GM21526 (cell line): ENCODE measurements around the gene EXOC2.

Source experiments
- ATAC-seq: cut with Tn5 transposase; IDR thresholded peaks from one replicate; pipeline ENCODE4 v1.9.1; 2021; ENCODE audit warnings: moderate library complexity; ENCODE audit not compliant: unreplicated experiment, low FRiP score

The EXOC2 gene

GRCh38 chr6:435441-436307, 257.3 kb downstream of the EXOC2 start:
- no peak for ATAC-seq
